Panc1 (cell line): ENCODE measurements around the gene PRELID2. TPM values are rescaled to one million over a fixed set of nuclear protein-coding genes. Genes with fewer than 3 reads are reported as not detected.
"Not testable (repeated sequence)": the region's sequence is repeated elsewhere in the genome, so short reads cannot be mapped to it uniquely, and the experiment has no call there.

Experiments
- ATAC-seq: fragments of 200-7000 bp; cut with Tn5 transposase; 2 replicates; pipeline ENCODE4 v1.9.1; 2020; ENCODE audit warnings: mild to moderate bottlenecking, moderate library complexity
- BruUV-seq: library from RNA; stranded (reverse); fragments of 400-500 nt; replicated peaks from 2 replicates; lab custom pipeline; 2021; lab: Mats Ljungman, UMichigan
- CTCF ChIA-PET: fragments of 300-600 bp; sonication (Branson Sonifier 250); formaldehyde crosslinking; loops from one replicate; lab custom pipeline; 2022; ENCODE audit warnings: antibody characterized with exemption; lab: Charles Lee
- POLR2A ChIA-PET: fragments of 300-600 bp; sonication (Branson Sonifier 250); formaldehyde crosslinking; loops from one replicate; lab custom pipeline; 2022; ENCODE audit warnings: antibody characterized with exemption; lab: Charles Lee
- DNase-seq: peaks from one replicate; pipeline ENCODE4 v3.0.0-alpha.2; 2010; ENCODE audit warnings: low read depth, low spot score
- H3K27ac ChIP-seq: 2 replicates; pipeline ENCODE4 v1.5.1; 2011; ENCODE audit warnings: mild to moderate bottlenecking, low read length, inconsistent platforms
- H3K27me3 ChIP-seq: fragments of 200-500 bp; sonication (Bioruptor generic); 2 replicates; pipeline ENCODE4 v1.6.0; 2014; ENCODE audit warnings: low read length, inconsistent platforms; ENCODE audit not compliant: control insufficient read depth, insufficient read depth
- H3K36me3 ChIP-seq: fragments of 200-500 bp; sonication (Bioruptor generic); 2 replicates; pipeline ENCODE4 v1.5.1; 2014; ENCODE audit warnings: inconsistent platforms, mild to moderate bottlenecking, low read length, moderate library complexity; ENCODE audit not compliant: control insufficient read depth, insufficient read depth
- H3K4me1 ChIP-seq: 2 replicates; pipeline ENCODE4 v1.5.1; 2011; ENCODE audit warnings: inconsistent platforms, mild to moderate bottlenecking, low read length, moderate library complexity; ENCODE audit not compliant: control insufficient read depth, insufficient read depth
- H3K4me3 ChIP-seq, 2 experiments: 2 replicates each; pipeline ENCODE4 v1.5.1; 2011 to 2012; ENCODE audit warnings: low read depth in 2 of 2, low read length in 2 of 2, mild to moderate bottlenecking in 2 of 2, inconsistent platforms in 1 of 2, moderate library complexity in 1 of 2
- H3K9me3 ChIP-seq: fragments of 200-500 bp; sonication (Bioruptor generic); 2 replicates; pipeline ENCODE4 v1.5.1; 2014; ENCODE audit warnings: low read depth, mild to moderate bottlenecking, inconsistent platforms, low read length, moderate library complexity; ENCODE audit not compliant: control insufficient read depth, insufficient read depth
- POLR2AphosphoS5 ChIP-seq: IDR thresholded peaks from 2 replicates; pipeline ENCODE4 v1.6.1; 2012; ENCODE audit warnings: mild to moderate bottlenecking, low read depth, low read length, moderate library complexity
- SIN3A ChIP-seq: IDR thresholded peaks from 2 replicates; pipeline ENCODE4 v1.6.1; 2012; ENCODE audit warnings: low read depth, mild to moderate bottlenecking, low read length, moderate library complexity, borderline replicate concordance; ENCODE audit not compliant: insufficient read depth
- TCF7L2 ChIP-seq: IDR thresholded peaks from 2 replicates; pipeline ENCODE4 v1.6.1; 2011; ENCODE audit warnings: mild to moderate bottlenecking, low read depth, low read length, inconsistent platforms
- in situ Hi-C: cut with HindIII; loops from 2 replicates; pipeline ENCODE4 v1.10.0; 2016; ENCODE audit warnings: low sequenced_read_pairs, low pct_unique_long_range_greater_than_20kb
- intact Hi-C: fragments of 100-400 bp; cut with micrococcal nuclease; formaldehyde crosslinking; loops from one replicate; pipeline ENCODE4 v1.10.0; 2022; ENCODE audit not compliant: unreplicated experiment
- total RNA-seq: library from RNA; stranded (reverse); gene quantifications from one replicate; pipeline ENCODE4 v1.2.1, GENCODE V29; 2021; ENCODE audit not compliant: unreplicated experiment
- TF ChIP-seq, protein P1 (sequence below): fragments of 450-650 bp; IDR thresholded peaks from 2 replicates; pipeline ENCODE4 v1.5.1; 2017; ENCODE audit warnings: mild to moderate bottlenecking
- TF ChIP-seq, protein P2 (sequence below), 2 experiments: IDR thresholded peaks; 2 replicates each; pipeline ENCODE4 v1.6.1; 2011 to 2012; ENCODE audit warnings: low read depth in 2 of 2, control low read depth in 1 of 2, low read length in 1 of 2, mild to moderate bottlenecking in 1 of 2, moderate library complexity in 1 of 2; ENCODE audit not compliant: insufficient read depth in 1 of 2

The PRELID2 gene
- total RNA-seq, 1 experiment from 2014 or later: 15.4 TPM

DNA sequence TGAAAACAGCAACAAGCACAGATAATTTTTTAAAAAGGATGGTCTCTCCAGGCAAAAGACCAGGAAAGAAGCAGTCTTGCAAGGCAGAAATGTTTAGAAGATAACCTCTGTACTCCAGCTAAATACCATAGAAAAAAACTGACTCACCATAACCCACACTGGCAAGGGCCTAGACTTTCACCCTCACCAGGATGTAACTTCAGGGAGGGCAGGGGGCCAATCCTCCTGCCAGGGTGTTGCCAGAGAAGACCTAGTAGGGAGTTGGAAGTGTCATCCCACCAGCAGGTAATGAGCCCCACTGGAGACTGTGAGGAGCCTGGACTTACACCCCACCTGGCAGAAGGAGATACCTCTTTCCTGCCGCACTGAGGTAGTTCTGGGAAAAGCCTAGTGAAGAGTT is 97.6 kb downstream of the PRELID2 start:
- Histone ChIP-seq H3K27ac (no peak overlapping the region), H3K4me1 (no peaks in the 10 kb centered on the region), H3K4me3 (no peak overlapping the region), H3K36me3 (no peaks in the 10 kb centered on the region), H3K27me3 (no peaks in the 10 kb centered on the region), H3K9me3 (peaks cover 3% of the 10 kb centered on the region; the same call in 1 of the 2 replicates)
- BruUV-seq: no TSS peak
- POLR2A ChIA-PET: no interaction called here
- intact Hi-C loops: no loop called here
- DNase-seq (no peak), ATAC-seq (no peak)
- in situ Hi-C loops: no loop called here
- CTCF ChIA-PET: no interaction called here
- TF ChIP-seq, protein P1, sequence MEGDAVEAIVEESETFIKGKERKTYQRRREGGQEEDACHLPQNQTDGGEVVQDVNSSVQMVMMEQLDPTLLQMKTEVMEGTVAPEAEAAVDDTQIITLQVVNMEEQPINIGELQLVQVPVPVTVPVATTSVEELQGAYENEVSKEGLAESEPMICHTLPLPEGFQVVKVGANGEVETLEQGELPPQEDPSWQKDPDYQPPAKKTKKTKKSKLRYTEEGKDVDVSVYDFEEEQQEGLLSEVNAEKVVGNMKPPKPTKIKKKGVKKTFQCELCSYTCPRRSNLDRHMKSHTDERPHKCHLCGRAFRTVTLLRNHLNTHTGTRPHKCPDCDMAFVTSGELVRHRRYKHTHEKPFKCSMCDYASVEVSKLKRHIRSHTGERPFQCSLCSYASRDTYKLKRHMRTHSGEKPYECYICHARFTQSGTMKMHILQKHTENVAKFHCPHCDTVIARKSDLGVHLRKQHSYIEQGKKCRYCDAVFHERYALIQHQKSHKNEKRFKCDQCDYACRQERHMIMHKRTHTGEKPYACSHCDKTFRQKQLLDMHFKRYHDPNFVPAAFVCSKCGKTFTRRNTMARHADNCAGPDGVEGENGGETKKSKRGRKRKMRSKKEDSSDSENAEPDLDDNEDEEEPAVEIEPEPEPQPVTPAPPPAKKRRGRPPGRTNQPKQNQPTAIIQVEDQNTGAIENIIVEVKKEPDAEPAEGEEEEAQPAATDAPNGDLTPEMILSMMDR: no peak
- TF ChIP-seq POLR2AphosphoS5 (no peak), TCF7L2 (no peak), SIN3A (no peak)
- TF ChIP-seq, protein P2, sequence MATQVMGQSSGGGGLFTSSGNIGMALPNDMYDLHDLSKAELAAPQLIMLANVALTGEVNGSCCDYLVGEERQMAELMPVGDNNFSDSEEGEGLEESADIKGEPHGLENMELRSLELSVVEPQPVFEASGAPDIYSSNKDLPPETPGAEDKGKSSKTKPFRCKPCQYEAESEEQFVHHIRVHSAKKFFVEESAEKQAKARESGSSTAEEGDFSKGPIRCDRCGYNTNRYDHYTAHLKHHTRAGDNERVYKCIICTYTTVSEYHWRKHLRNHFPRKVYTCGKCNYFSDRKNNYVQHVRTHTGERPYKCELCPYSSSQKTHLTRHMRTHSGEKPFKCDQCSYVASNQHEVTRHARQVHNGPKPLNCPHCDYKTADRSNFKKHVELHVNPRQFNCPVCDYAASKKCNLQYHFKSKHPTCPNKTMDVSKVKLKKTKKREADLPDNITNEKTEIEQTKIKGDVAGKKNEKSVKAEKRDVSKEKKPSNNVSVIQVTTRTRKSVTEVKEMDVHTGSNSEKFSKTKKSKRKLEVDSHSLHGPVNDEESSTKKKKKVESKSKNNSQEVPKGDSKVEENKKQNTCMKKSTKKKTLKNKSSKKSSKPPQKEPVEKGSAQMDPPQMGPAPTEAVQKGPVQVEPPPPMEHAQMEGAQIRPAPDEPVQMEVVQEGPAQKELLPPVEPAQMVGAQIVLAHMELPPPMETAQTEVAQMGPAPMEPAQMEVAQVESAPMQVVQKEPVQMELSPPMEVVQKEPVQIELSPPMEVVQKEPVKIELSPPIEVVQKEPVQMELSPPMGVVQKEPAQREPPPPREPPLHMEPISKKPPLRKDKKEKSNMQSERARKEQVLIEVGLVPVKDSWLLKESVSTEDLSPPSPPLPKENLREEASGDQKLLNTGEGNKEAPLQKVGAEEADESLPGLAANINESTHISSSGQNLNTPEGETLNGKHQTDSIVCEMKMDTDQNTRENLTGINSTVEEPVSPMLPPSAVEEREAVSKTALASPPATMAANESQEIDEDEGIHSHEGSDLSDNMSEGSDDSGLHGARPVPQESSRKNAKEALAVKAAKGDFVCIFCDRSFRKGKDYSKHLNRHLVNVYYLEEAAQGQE (IDR thresholded peaks at IDR 0.05; ENCODE audit: insufficient read depth in 1 of 2, low read depth in 2 of 2, low read length in 1 of 2): no peak

DNA sequence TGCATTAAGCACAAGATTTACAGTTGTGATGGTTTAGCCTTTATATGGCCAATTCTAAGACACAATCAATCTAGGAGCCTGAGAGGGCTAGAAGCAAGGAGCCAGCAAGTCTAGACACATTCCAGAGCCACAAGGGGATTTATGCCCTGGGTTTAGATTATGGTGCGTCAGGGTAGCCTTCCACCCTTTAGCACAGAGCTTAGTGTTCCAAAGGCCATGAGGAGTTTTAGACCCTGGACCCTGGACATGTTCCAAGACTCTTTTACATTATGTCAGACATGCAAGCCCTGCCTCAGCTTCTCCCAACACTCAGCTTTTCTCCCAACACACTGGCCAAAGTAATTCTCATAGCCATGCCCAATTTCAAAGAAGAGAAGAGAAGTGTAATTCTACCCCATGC is 105.2 kb downstream of the PRELID2 start:
- ATAC-seq, H3K27me3 ChIP-seq, H3K4me3 ChIP-seq, DNase-seq, H3K4me1 ChIP-seq, intact Hi-C loops, H3K9me3 ChIP-seq, in situ Hi-C loops, POLR2A ChIA-PET, CTCF ChIA-PET, BruUV-seq, H3K36me3 ChIP-seq, H3K27ac ChIP-seq: not testable (repeated sequence)

DNA sequence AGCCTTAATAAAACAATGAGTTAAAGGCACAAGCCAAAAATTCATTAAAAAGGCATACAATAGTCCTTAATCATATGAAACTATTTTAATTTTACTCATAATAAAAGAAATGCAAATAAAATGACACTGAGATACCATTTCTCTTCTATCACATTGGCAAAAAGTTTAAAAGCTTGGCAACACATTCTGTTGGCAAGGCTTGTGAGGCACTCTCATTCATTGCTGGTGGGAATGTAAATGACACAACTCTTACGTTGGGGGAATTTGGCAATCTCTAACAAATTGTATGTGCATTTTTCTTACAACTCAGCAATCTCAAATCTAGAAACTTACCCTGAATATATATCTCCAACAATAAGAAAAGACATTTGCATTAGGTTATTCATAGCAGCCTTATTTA is 111.6 kb downstream of the PRELID2 start:
- no TSS peak for BruUV-seq
- in situ Hi-C loops: no loop called here
- CTCF ChIA-PET: no interaction called here

More for the DNA sequence above, 111.6 kb downstream of the PRELID2 start:
- intact Hi-C loops: no loop called here
- no peaks in the 10 kb centered on the region for H3K9me3 ChIP-seq
- H3K4me1 ChIP-seq: no peaks in the 10 kb centered on the region
- POLR2A ChIA-PET: no interaction called here
- H3K27me3 ChIP-seq: no peaks in the 10 kb centered on the region
- H3K36me3 ChIP-seq: no peaks in the 10 kb centered on the region
- ATAC-seq (no peak), DNase-seq (no peak)
- TF ChIP-seq, protein P2 (IDR thresholded peaks at IDR 0.05; ENCODE audit: insufficient read depth in 1 of 2, low read depth in 2 of 2, low read length in 1 of 2): no peak
- no peak for TF ChIP-seq TCF7L2
- TF ChIP-seq POLR2AphosphoS5: no peak
- TF ChIP-seq SIN3A: no peak
- TF ChIP-seq, protein P1: no peak
- H3K4me3 ChIP-seq: no peak overlapping the region
- H3K27ac ChIP-seq: no peak overlapping the region
